HCT116 (cell line): ENCODE data around the gene COX11.

Experiments
- CEBPB ChIP-seq: IDR thresholded peaks from 2 replicates; pipeline ENCODE4 v1.6.1; 2012; ENCODE audit warnings: low read depth
- JUND ChIP-seq: IDR thresholded peaks from 2 replicates; pipeline ENCODE4 v1.6.1; 2012
- TF ChIP-seq, protein P1 (sequence below), 3 experiments: fragments of 200-600 bp in 1 of 3; sonication (generic) in 1 of 3; IDR thresholded peaks in 2 of 3; conservative IDR thresholded peaks in 1 of 3; 2 replicates each; pipeline ENCODE4 v1.5.1; 2012 to 2017; ENCODE audit warnings: low read depth in 2 of 3, low read length in 2 of 3, antibody characterized with exemption in 1 of 3, borderline replicate concordance in 1 of 3, control low read depth in 1 of 3, mild to moderate bottlenecking in 1 of 3, mixed read lengths in 1 of 3, mixed run types in 1 of 3, moderate library complexity in 1 of 3; ENCODE audit not compliant: insufficient read depth in 1 of 3

- TF ChIP-seq, protein P1, sequence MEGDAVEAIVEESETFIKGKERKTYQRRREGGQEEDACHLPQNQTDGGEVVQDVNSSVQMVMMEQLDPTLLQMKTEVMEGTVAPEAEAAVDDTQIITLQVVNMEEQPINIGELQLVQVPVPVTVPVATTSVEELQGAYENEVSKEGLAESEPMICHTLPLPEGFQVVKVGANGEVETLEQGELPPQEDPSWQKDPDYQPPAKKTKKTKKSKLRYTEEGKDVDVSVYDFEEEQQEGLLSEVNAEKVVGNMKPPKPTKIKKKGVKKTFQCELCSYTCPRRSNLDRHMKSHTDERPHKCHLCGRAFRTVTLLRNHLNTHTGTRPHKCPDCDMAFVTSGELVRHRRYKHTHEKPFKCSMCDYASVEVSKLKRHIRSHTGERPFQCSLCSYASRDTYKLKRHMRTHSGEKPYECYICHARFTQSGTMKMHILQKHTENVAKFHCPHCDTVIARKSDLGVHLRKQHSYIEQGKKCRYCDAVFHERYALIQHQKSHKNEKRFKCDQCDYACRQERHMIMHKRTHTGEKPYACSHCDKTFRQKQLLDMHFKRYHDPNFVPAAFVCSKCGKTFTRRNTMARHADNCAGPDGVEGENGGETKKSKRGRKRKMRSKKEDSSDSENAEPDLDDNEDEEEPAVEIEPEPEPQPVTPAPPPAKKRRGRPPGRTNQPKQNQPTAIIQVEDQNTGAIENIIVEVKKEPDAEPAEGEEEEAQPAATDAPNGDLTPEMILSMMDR (IDR thresholded peaks at IDR 0.05 in 2 of 3, conservative IDR thresholded peaks at IDR 0.05 in 1 of 3; ENCODE audit: borderline replicate concordance in 1 of 3, insufficient read depth in 1 of 3, low read depth in 2 of 3, low read length in 2 of 3): no peak
- no peak for TF ChIP-seq JUND
- TF ChIP-seq CEBPB: no peak
These were observed 22.8 kb downstream of the COX11 start for GRCh38 chr17:54945671-54946070.
